Measurements from ENCODE around the gene CNN1. TPM values are rescaled to one million over a fixed set of nuclear protein-coding genes. Genes with fewer than 3 reads are reported as not detected.

CNN1 gene
- total RNA-seq, 1 experiment from 2014 or later, result 15.7 TPM

- Histone ChIP-seq H3K9ac (ENCODE audit: extremely low read depth, insufficient read length, low read length) (no peak overlapping the region), H3K23me2 (ENCODE audit: insufficient read length, low read depth, low read length, poor library complexity, severe bottlenecking) (peaks cover 3% of the 10 kb centered on the region), H2BK5ac (ENCODE audit: insufficient read length, low read length) (no peak overlapping the region), H3K56ac (ENCODE audit: insufficient read length, low read depth, low read length) (no peak overlapping the region), H2AK5ac (ENCODE audit: insufficient read length, low read length) (no peak overlapping the region), H3K79me1 (ENCODE audit: insufficient read depth, low read depth, low read length, poor library complexity, severe bottlenecking) (no peaks in the 10 kb centered on the region), H2AFZ (ENCODE audit: low read length) (no peak overlapping the region), H2BK12ac (ENCODE audit: insufficient read length, low read depth, low read length) (no peak overlapping the region), H3K79me2 (ENCODE audit: insufficient read depth, low read length) (no peaks in the 10 kb centered on the region), H4K8ac (replicated peaks; ENCODE audit: insufficient read length, low read depth, low read length) (no peak overlapping the region), H3K4me2 (ENCODE audit: insufficient read depth, insufficient read length, low read length) (no peak overlapping the region), H3K23ac (ENCODE audit: insufficient read length, low read depth, low read length) (no peak overlapping the region), H3K27ac (ENCODE audit: insufficient read length, low read depth, low read length) (no peak overlapping the region), H3K4ac (ENCODE audit: low read depth, low read length) (no peak overlapping the region), H4K91ac (ENCODE audit: insufficient read length, low read depth, low read length) (no peak overlapping the region), H4K20me1 (ENCODE audit: control insufficient read depth, insufficient read depth, insufficient read length) (no peaks in the 10 kb centered on the region), H3K14ac (ENCODE audit: insufficient read depth, low read length) (no peak overlapping the region), H3K18ac (ENCODE audit: insufficient read length, low read depth, low read length) (no peak overlapping the region), H4K5ac (ENCODE audit: insufficient read length, low read depth, low read length) (no peak overlapping the region), H3K27me3 (ENCODE audit: insufficient read depth, low read length) (no peaks in the 10 kb centered on the region), H2BK120ac (ENCODE audit: low read depth, low read length, poor library complexity, severe bottlenecking) (no peak overlapping the region), H3T11ph (ENCODE audit: low read length) (no peak overlapping the region), H2BK15ac (ENCODE audit: low read depth, low read length) (no peak overlapping the region), H3K9me3 (ENCODE audit: control insufficient read depth, low read depth, low read length) (no peaks in the 10 kb centered on the region), H2BK20ac (ENCODE audit: low read depth, low read length, poor library complexity, severe bottlenecking) (no peak overlapping the region), H3K4me1 (ENCODE audit: insufficient read depth, low read length) (no peaks in the 10 kb centered on the region)
- H3K36me3 Mint-ChIP-seq (ENCODE audit: insufficient read depth in 1 of 3, low read depth in 3 of 3), result peaks cover 2 to 13% (median 8%) of the 10 kb centered on the region in 3 experiments; a peak in 4 of 7 replicates
- TF ChIP-seq CTCF (conservative IDR thresholded peaks at IDR 0.05), result no peak
- H3K4me3 Mint-ChIP-seq, result no peak overlapping the region
- WGBS (ENCODE audit: extremely low coverage, insufficient read length, low lambda C conversion rate), result no CpG with 5 or more reads among the region's 6 CpGs
- DNase-seq, result no peak
- no peaks in the 10 kb centered on the region for H3K27me3 Mint-ChIP-seq (ENCODE audit: low read depth)
- no peak overlapping the region for H3K27ac Mint-ChIP-seq
- no peaks in the 10 kb centered on the region for H3K9me3 Mint-ChIP-seq
- H3K4me1 Mint-ChIP-seq, result peaks cover under 1% of the 10 kb centered on the region in 2 experiments; a peak in 3 of 4 replicates
Measured at GRCh38 chr19:11499220-11499726, 39.4 kb upstream of the CNN1 start.
